Measurements from ENCODE around the gene ADAMTS2.

DNA sequence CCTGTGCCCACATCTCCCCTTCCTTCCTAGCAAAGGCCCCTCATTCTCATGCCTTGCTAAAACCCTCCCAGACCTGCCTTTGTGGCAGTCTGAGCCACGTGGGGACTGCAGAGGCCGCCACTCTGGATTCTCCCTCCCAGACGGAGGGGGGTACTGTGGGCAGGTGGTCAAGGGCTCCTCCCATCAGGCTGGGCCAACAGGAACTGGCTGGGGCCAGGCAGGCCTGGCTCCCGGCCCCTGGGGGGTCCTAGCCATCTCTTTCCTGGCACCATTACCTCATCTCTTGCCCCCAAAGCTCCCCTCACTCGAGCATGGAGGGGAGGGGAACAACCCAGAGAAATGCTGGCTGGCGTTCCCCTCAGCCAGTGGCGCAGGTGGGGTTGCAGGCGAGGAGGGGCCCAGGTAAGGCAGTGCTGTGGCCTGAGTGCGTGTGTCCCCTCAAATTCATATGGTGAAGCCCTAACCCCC is 196.5 kb downstream of the ADAMTS2 start:
- TF ChIP-seq, protein P1, sequence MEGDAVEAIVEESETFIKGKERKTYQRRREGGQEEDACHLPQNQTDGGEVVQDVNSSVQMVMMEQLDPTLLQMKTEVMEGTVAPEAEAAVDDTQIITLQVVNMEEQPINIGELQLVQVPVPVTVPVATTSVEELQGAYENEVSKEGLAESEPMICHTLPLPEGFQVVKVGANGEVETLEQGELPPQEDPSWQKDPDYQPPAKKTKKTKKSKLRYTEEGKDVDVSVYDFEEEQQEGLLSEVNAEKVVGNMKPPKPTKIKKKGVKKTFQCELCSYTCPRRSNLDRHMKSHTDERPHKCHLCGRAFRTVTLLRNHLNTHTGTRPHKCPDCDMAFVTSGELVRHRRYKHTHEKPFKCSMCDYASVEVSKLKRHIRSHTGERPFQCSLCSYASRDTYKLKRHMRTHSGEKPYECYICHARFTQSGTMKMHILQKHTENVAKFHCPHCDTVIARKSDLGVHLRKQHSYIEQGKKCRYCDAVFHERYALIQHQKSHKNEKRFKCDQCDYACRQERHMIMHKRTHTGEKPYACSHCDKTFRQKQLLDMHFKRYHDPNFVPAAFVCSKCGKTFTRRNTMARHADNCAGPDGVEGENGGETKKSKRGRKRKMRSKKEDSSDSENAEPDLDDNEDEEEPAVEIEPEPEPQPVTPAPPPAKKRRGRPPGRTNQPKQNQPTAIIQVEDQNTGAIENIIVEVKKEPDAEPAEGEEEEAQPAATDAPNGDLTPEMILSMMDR (IDR thresholded peaks at IDR 0.05), result no peak
- TF ChIP-seq POLR2AphosphoS5 (IDR thresholded peaks at IDR 0.05) (no peak), POLR2A (IDR thresholded peaks at IDR 0.05) (no peak), EP300 (IDR thresholded peaks at IDR 0.05) (no peak)
